Activated CD8-positive, alpha-beta memory T cell treated with anti-CD3 and anti-CD28 coated beads, Interleukin-2, amount 10 ng/mL, durations not matched to agents 7 days and 5 days (primary cell): ENCODE results near the gene KCNG3. TPM values are rescaled to one million over a fixed set of nuclear protein-coding genes. Genes with fewer than 3 reads are reported as not detected.

Experiments
- ATAC-seq: fragments of 150-1000 bp; cut with Tn5 transposase; one replicate; pipeline ENCODE4 v1.10.0; 2021; ENCODE audit warnings: moderate library complexity
- CTCF ChIA-PET: fragments of 350-600 bp; sonication (Branson Sonifier 250); formaldehyde crosslinking; loops from one replicate; lab custom pipeline; 2021; ENCODE audit warnings: antibody characterized with exemption; lab: Charles Lee
- DNase-seq: peaks from one replicate; pipeline ENCODE4 v3.0.0-alpha.2; 2020
- H3K27ac Mint-ChIP-seq: one replicate; pipeline ENCODE4 v1.8.0; 2021; ENCODE audit warnings: mild to moderate bottlenecking, mixed read lengths
- H3K27me3 Mint-ChIP-seq: one replicate; pipeline ENCODE4 v1.8.0; 2021; ENCODE audit warnings: mixed read lengths
- H3K36me3 Mint-ChIP-seq: one replicate; pipeline ENCODE4 v1.8.0; 2021; ENCODE audit warnings: mild to moderate bottlenecking, mixed read lengths
- H3K4me1 Mint-ChIP-seq: one replicate; pipeline ENCODE4 v1.8.0; 2021; ENCODE audit warnings: mixed read lengths
- H3K4me3 Mint-ChIP-seq: one replicate; pipeline ENCODE4 v1.8.0; 2021; ENCODE audit warnings: mild to moderate bottlenecking, moderate library complexity, mixed read lengths
- H3K9me3 Mint-ChIP-seq: one replicate; pipeline ENCODE4 v1.8.0; 2022; ENCODE audit warnings: low read depth, mixed read lengths
- total RNA-seq, 2 experiments: library from RNA; stranded (reverse); gene quantifications; one replicate each; pipeline ENCODE4 v1.2.3, GENCODE V29; 2021

The KCNG3 gene
- total RNA-seq, 2 experiments from 2014 or later = not detected

DNA sequence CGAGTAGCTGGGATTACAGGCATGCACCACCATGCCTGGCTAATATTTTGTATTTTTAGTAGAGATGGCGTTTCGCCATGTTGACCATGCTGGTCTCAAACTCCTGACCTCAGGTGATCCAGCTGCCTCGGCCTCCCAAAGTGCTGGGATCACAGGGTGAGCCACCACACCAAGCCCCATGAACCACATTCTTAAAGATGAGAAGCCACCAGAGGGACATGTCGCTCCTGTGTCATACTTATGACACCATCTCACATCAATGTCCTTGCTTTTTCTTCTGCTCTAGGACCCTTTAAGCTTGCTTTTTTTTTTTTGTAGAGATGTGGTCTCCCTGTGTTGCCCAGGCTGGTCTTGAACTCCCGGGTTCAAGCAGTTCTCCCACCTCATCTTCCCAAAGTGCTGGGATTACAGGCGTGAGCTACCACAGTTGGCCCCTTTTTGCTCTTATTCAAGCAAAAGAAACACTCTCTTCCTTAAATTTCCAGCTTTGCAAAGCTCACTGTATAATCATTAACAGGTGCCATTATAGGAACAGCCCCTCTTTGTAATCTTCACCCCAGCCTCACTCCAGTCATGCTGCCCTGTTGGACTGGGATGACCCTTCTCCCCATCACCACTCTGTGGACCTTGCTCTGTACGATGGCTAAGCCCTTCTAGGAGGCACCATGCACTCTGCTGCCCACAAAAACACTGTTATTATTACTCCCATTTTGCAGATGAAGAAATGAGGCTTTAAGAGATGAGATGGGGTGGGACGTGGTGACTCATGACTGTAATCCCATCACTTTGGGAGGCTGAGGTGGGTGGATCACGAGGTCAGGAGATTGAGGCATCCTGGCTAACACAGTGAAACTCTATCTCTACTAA lies 10.8 kb upstream of the KCNG3 start:
- Mint-ChIP-seq H3K27ac (no peak overlapping the region), H3K9me3 (no peaks in the 10 kb centered on the region), H3K4me3 (no peak overlapping the region), H3K4me1 (no peaks in the 10 kb centered on the region), H3K27me3 (peaks cover 5% of the 10 kb centered on the region), H3K36me3 (no peaks in the 10 kb centered on the region)
- DNase-seq (no peak), ATAC-seq (no peak)
- CTCF ChIA-PET = interaction anchor here (1.3 kb wide), 1 partner anchor 159 kb away, joined by 5 read pairs; no protein-coding TSS in a partner anchor

DNA sequence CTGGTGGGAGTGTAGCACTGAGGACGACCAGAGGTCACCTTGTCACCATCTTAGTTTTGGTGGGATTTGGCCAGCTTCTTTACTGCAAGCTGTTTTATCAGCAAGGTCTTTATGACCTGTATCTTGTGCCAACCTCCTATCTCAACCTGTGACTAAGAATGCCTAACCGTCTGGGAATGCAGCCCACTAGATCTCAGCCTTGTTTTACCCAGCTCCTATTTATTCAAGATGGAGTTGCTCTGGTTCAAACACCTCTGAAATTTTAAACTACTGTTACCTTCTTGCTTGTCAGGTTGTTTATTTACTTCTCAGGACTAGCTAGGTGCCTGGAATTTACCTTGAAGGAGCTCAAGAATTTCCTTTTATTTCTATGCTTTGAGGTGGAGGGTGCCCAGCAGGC lies 9.5 kb upstream of the KCNG3 start:
- CTCF ChIA-PET = interaction anchor here (1.2 to 1.3 kb wide), 2 partner anchors 160 to 161 kb away, joined by 3 to 4 read pairs; no protein-coding TSS in a partner anchor
- Mint-ChIP-seq H3K4me1 (no peaks in the 10 kb centered on the region), H3K4me3 (no peak overlapping the region), H3K36me3 (no peaks in the 10 kb centered on the region), H3K27ac (no peak overlapping the region), H3K27me3 (peaks cover 5% of the 10 kb centered on the region), H3K9me3 (no peaks in the 10 kb centered on the region)
- DNase-seq = no peak
- no peak for ATAC-seq

DNA sequence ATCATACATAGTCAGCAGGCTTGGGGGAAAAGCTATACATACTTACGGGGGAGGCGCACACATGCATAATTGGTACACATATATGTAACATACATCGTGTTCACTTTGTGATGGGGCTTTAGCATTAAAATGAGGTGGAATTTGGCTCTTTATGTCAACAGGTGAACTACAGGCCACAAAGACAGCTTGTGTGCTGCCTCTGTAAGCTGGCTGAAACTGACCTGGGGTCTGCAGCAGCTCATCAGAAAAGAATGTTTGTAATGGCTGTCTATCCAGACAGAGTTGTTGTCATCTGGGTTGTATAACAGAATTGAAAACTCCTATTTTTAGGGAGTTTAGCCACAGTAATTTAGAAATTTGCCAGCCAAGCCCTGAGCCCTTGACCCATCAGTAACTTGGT lies 4.7 kb upstream of the KCNG3 start:
- no peak for DNase-seq
- H3K4me3 Mint-ChIP-seq = no peak overlapping the region
- no peaks in the 10 kb centered on the region for H3K9me3 Mint-ChIP-seq
- ATAC-seq = no peak
- H3K27me3 Mint-ChIP-seq = peaks cover 22% of the 10 kb centered on the region
- H3K36me3 Mint-ChIP-seq = no peaks in the 10 kb centered on the region
- peaks cover 7% of the 10 kb centered on the region for H3K4me1 Mint-ChIP-seq
- H3K27ac Mint-ChIP-seq = no peak overlapping the region
- CTCF ChIA-PET = no interaction called here

DNA sequence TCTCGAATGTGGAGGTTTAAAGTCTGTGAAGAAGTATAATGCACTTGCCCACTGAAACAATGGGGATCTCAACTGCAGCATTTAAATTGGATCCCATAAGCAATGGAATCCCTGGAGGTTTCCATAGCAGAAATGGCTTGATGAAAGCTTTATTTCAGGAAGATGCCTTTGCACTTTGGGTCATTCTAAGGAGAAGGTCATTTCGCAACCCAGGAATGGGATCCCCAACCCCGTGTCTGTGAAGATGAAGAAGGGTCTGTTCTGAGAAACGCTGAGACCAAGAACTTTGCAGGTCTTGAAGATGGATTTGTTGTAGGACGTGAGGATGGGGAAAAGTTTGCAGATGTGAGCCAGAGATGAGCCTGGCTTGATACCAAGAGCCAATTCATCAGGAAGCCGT lies 1.8 kb upstream of the KCNG3 start:
- Mint-ChIP-seq H3K27ac (no peak overlapping the region), H3K4me3 (no peak overlapping the region), H3K36me3 (peaks cover 1% of the 10 kb centered on the region), H3K4me1 (peaks cover 11% of the 10 kb centered on the region), H3K9me3 (no peaks in the 10 kb centered on the region), H3K27me3 (peaks cover 44% of the 10 kb centered on the region)
- no peak for DNase-seq
- CTCF ChIA-PET = interaction anchor here (0.9 to 1.8 kb wide), 4 partner anchors 31 to 167 kb away, joined by 3 to 5 read pairs (median 4); no protein-coding TSS in a partner anchor
- ATAC-seq = no peak

DNA sequence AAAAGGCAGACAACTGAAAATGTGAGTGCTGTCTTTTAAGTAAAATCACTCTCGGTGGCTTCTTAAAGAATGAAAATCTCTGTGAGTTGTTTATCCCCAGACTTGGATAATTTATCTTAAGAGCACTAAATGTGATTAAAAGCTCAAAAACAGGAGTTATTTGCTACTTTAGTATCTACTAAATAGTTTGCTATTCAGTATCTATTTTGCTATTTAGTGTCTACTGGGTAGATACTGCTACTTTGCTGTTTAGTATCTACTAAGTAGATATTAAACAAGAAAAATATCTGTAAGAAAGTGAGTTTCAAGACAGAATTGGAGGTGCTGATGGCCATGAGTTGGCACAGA lies 1.4 kb upstream of the KCNG3 start:
- Mint-ChIP-seq H3K27ac (no peak overlapping the region), H3K27me3 (peaks cover 47% of the 10 kb centered on the region), H3K9me3 (no peaks in the 10 kb centered on the region)

DNA sequence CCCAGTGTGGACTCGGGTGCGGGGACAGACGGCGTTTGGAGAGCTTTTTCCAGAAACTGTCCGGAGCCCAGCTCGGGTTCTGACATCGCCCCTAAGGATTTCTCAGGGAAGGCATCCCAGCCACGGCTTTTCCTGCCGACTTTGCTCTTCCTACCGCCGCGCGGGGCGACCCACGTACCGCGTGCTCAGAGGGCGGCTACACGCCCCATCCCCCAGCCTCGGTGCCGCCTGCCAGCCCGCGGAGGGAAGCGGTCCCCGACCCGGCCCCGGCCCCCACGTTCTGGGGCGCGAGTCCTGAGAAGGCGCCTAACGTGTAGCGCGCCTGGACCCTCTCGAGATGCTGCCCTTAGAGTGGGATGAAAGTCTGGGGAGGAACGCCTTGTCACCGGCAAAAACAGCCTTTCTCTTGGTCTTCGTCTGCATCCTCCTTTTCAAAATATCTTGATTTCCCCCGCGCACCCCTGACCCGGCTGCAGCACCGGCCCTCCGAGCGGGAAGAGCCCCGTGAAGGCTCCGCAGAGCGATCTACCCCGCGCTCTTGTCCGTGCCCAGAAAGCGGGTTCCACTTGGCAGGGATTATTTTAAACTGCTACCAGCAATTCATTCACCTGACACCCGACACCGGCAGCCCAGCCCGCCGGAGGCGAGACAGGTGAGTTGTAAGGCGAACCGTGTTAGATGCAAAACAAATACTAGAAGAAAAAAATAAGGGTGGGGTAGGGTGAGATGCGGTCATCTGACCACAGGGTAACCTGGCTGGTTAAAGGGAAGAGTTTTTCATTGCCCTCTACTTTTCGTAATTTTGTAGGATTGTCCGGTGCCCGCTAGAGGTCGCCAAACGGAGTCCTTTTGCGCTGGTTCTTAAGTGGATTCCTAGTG lies 812 bp upstream of the KCNG3 start:
- H3K27ac Mint-ChIP-seq = no peak overlapping the region
- H3K4me1 Mint-ChIP-seq = peaks cover 11% of the 10 kb centered on the region
- ATAC-seq (peak; percentile 58), DNase-seq (peak; percentile 84)
- peaks cover 1% of the 10 kb centered on the region for H3K36me3 Mint-ChIP-seq
- peak overlapping the region; percentile 72 for H3K4me3 Mint-ChIP-seq
- H3K27me3 Mint-ChIP-seq = peaks cover 51% of the 10 kb centered on the region
- CTCF ChIA-PET = interaction anchor here (0.6 to 1.8 kb wide), 5 partner anchors 56 to 173 kb away, joined by 3 to 5 read pairs (median 3); no protein-coding TSS in a partner anchor
- H3K9me3 Mint-ChIP-seq = no peaks in the 10 kb centered on the region

More for the DNA sequence above, 1.4 kb upstream of the KCNG3 start:
- ATAC-seq (no peak), DNase-seq (no peak)
- peak overlapping the region; percentile 72 for H3K4me3 Mint-ChIP-seq
- peaks cover 11% of the 10 kb centered on the region for H3K4me1 Mint-ChIP-seq
- CTCF ChIA-PET = interaction anchor here (0.9 to 1.8 kb wide), 4 partner anchors 32 to 168 kb away, joined by 3 to 5 read pairs (median 4); no protein-coding TSS in a partner anchor
- peaks cover 1% of the 10 kb centered on the region for H3K36me3 Mint-ChIP-seq

DNA sequence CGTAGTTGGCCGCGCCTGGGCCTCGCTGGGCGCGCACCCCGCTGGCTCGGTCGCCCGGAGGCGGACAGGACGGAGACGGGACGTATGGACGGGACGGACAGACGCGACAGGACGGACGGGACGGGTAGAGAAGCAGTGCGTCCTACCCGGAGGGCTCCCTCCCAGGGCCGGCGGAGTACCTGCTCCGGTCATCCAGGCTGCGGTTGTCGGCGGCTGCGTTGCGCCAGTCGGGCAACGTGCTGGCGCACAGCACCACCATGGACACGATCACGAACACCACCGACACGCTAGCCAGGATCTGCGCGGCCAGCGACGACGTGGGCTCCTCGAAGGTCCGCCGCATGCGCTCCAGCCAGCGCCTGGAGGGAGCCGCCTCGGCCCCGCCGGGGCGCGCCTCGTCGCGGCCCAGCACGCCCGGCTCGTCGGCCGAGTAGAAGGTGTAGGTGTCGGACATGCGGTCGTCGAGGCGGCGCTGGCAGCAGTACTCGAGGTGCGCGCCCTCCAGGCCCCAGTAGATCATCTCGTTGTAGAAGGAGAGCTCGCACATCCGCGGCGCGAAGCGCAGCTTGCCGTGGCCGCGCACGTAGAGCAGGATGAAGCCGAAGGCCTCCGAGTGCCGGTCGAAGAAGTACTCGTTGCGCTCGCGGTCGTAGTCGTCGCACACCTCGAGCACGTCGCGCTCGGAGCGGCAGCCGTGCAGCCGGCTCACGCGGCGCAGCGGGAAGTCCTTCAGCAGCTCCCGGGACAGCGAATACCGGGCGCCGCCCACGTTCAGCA lies 903 bp downstream of the KCNG3 start:
- no peak overlapping the region for H3K27ac Mint-ChIP-seq
- CTCF ChIA-PET = interaction anchor here (0.8 to 1.2 kb wide), 4 partner anchors 58 to 174 kb away, joined by 3 read pairs; no protein-coding TSS in a partner anchor
- H3K9me3 Mint-ChIP-seq = no peaks in the 10 kb centered on the region
- H3K4me3 Mint-ChIP-seq = no peak overlapping the region
- peaks cover 11% of the 10 kb centered on the region for H3K4me1 Mint-ChIP-seq
- peaks cover 51% of the 10 kb centered on the region for H3K27me3 Mint-ChIP-seq
- H3K36me3 Mint-ChIP-seq = peaks cover 1% of the 10 kb centered on the region
- DNase-seq = peak; percentile 47
- ATAC-seq = peak; percentile 16

DNA sequence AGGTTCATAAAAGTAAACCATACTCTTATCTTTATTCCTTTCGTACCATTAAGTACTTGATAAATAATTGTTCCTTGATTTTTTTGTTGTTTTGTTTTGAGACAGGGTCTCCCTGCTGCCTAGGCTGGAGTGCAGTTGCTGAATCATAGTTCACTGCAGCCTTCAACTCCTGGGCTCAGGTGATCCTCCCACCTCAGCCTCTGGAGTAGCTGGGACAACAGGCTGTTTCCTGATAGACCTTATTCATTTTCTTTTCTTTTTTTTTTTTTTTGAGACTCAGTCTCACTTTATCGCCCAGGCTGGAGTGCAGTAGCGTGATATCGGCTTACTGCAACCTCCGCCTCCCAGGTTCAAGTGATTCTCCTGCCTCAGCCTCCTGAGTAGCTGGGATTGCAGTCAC lies 5.5 kb downstream of the KCNG3 start:
- DNase-seq = no peak
- Mint-ChIP-seq H3K9me3 (no peaks in the 10 kb centered on the region), H3K36me3 (peaks cover 1% of the 10 kb centered on the region), H3K4me3 (no peak overlapping the region), H3K4me1 (peaks cover 4% of the 10 kb centered on the region), H3K27me3 (peaks cover 31% of the 10 kb centered on the region), H3K27ac (no peak overlapping the region)
- CTCF ChIA-PET = interaction anchor here (1.7 kb wide), 1 partner anchor 175 kb away, joined by 4 read pairs; no protein-coding TSS in a partner anchor
- ATAC-seq = no peak

DNA sequence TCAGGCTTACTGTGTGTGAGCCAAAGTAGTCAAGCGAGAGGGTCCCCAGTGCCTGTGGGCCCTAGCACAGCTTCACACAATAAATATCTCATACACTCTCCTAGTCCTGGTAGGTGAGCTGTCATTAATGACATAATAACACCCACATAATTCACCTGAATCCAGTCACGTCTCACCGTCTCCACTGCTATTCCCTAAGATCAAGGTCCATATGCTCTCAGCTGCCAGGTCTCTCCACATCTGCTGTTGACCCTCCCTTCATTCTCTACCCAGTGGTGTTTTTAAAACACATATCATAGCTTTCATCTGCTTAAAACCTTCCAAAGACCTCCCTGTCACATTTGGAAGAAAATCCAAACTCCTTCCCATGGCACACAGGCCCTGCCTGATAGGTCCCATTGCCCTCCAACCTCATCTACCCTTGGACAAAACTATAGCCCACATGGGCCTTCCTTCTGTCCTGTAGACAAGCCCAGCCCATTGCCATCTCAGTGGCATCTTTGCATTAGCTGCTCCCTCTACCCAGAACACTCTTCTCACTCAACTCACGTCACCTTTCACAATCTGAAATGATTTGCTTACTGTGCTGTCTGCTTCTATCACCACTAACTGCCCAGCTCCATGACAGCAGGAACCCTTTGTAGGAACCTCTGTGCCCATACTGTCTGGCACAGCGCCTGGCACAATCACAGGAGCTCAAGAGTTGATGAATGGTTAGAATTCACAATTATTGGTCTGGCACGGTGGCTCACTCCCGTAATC lies 7.5 kb downstream of the KCNG3 start:
- Mint-ChIP-seq H3K4me3 (no peak overlapping the region), H3K9me3 (no peaks in the 10 kb centered on the region), H3K27me3 (peaks cover 14% of the 10 kb centered on the region), H3K36me3 (no peaks in the 10 kb centered on the region), H3K4me1 (no peaks in the 10 kb centered on the region), H3K27ac (no peak overlapping the region)
- no peak for ATAC-seq
- no peak for DNase-seq
- CTCF ChIA-PET = no interaction called here

DNA sequence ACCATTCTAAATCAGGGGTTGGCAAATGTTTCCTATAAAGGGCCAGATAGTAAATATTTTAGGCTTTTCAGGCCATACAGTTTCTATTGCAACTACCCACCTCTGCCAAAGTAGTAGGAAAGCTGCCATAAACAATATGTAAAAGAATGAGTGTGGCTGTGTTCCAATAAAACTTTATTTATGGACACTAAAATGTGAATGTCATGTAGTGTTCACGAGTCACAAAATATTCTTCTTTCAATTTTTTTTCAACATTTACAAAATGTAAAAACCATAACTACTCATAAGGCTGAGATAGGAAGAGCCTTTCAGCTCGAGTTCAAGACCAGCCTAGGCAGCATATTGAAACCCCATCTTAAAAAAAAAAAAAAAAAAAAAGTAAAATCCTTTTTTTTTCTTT lies 13.4 kb downstream of the KCNG3 start:
- Mint-ChIP-seq H3K36me3 (no peaks in the 10 kb centered on the region), H3K9me3 (no peaks in the 10 kb centered on the region)

DNA sequence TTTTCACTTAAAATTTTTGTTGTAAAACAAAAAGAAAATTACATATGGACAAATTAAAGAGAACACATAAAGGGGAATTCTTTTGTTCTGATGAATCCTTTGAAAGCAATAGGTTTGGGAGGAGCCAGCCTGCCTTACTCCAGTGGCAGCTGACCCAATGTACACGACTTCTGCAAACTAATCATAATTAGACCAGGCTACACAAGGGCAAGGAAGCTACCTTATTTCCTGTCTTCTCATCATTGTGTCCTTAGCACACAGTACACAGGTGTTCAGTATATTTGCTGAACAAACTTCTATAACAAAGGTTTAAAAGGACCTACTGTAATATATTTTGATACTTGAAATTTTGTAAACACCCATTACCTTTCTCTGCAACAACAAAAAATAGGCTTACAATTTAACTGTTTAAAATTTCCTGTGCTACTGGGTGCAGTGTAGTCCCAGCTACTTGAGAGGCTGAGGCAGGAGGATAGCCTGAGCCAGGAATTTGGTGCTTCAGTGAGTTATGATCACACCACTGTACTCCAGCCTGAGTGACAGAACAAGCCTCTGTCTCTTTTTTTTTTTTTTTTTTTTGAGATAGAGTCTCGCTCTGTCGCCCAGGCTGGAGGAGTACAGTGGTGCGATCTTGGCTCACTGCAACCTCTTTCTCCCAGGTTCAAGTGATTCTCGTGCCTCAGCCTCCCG lies 18.9 kb downstream of the KCNG3 start:
- Mint-ChIP-seq H3K36me3 (no peaks in the 10 kb centered on the region), H3K27me3 (peaks cover 5% of the 10 kb centered on the region), H3K4me1 (no peaks in the 10 kb centered on the region), H3K4me3 (no peak overlapping the region), H3K27ac (no peak overlapping the region), H3K9me3 (no peaks in the 10 kb centered on the region)
- ATAC-seq (no peak), DNase-seq (no peak)
- CTCF ChIA-PET = interaction anchor here (0.7 kb wide), 1 partner anchor 44 kb away, joined by 5 read pairs; no protein-coding TSS in a partner anchor

More for the DNA sequence above, 13.4 kb downstream of the KCNG3 start:
- ATAC-seq (no peak), DNase-seq (no peak)
- Mint-ChIP-seq H3K4me3 (no peak overlapping the region), H3K27ac (no peak overlapping the region), H3K27me3 (no peaks in the 10 kb centered on the region), H3K4me1 (no peaks in the 10 kb centered on the region)
- CTCF ChIA-PET = no interaction called here

DNA sequence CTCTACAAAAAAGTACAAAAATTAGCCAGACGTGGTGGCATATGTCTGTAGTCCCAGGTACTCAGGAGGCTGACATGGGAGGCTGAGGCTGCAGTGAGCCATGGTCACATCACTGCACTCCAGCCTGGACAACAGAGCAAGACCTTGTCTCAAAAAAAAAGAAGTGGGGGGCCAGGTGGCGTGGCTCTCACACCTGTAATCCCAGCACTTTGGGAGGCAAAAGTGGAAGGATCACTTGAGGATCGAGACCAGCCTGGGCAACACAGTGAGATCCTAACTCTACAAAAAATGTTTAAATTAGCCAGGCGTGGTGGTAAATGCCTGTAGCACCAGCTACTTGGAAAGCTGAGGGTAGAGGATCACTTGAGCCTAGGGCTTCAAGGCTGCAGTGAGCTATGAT lies 23.1 kb downstream of the KCNG3 start:
- H3K27me3 Mint-ChIP-seq = peaks cover 5% of the 10 kb centered on the region
- no peak overlapping the region for H3K4me3 Mint-ChIP-seq
- no peaks in the 10 kb centered on the region for H3K36me3 Mint-ChIP-seq
- no peak for DNase-seq
- H3K27ac Mint-ChIP-seq = no peak overlapping the region
- no peaks in the 10 kb centered on the region for H3K9me3 Mint-ChIP-seq
- no peaks in the 10 kb centered on the region for H3K4me1 Mint-ChIP-seq
- no peak for ATAC-seq
- CTCF ChIA-PET = no interaction called here
